GM18507 (cell line): Measurements from ENCODE around the gene CMIP.

Source experiments
- DNase-seq: peaks from one replicate; pipeline ENCODE4 v3.0.0; 2011; ENCODE audit warnings: low read depth; ENCODE audit not compliant: insufficient read length; ENCODE audit errors: extremely low spot score
- FAIRE-seq: peaks from 2 replicates; lab custom pipeline; 2011; peaks lifted over from hg19 to GRCh38; lab: Jason Lieb, UNC

CMIP gene

GRCh38 chr16:81651758-81652718 is 207.4 kb downstream of the CMIP start:
- DNase-seq = no peak
- FAIRE-seq = no peak

GRCh38 chr16:81652798-81653505 is 208.3 kb downstream of the CMIP start:
- FAIRE-seq = peak; percentile 42
- DNase-seq = peak; percentile 29

DNA sequence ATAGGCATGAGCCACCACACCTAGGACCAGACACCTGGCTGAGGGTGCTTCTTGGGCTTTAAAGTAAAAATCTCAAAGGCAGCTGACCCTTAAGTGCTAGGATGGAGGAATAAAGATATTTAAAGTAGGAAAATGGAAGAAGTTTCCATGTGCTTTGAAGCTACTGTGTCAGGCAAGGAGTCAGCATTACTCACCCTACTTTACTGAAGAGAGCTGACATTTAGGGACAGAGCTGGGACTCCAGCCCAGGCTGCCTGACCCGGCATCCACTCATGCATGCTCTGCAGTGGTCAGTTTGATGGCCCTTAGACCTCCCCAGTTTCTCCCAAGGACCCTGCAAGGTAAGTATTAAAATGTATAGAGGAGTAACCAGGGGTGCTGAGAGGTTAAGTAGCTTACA is 209.7 kb downstream of the CMIP start:
- DNase-seq (no peak), FAIRE-seq (no peak)

- DNase-seq (no peak), FAIRE-seq (no peak)
These were observed 211.0 kb downstream of the CMIP start for GRCh38 chr16:81655469-81656162.

GRCh38 chr16:81657224-81657623 is 212.6 kb downstream of the CMIP start:
- FAIRE-seq (peak; percentile 60), DNase-seq (peak; percentile 45)

DNA sequence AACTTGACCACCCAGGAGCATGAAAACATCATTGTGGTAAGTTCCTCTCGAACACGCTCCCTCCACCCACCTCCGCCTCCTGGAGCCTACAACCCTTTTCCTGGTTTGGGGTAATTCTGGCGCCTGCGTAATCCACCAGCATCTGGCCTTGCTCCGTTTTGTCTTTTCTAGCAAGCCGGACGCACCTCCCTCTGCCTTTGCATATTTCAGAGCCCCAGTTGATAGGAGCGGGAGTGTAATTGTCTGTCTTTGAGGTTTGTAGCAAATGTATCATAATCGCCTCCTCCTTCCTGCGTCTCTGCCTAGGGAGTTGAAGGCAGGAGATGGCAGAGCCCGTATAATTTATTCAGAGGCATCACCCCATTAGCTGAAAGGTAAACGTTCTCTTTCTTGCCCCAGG is 213.2 kb downstream of the CMIP start:
- FAIRE-seq = no peak
- no peak for DNase-seq

GRCh38 chr16:81658373-81658772 is 213.8 kb downstream of the CMIP start:
- FAIRE-seq = no peak

GRCh38 chr16:81659249-81659648 is 214.6 kb downstream of the CMIP start:
- DNase-seq (no peak), FAIRE-seq (no peak)

More at GRCh38 chr16:81658373-81658772, 213.8 kb downstream of the CMIP start:
- DNase-seq = no peak

DNA sequence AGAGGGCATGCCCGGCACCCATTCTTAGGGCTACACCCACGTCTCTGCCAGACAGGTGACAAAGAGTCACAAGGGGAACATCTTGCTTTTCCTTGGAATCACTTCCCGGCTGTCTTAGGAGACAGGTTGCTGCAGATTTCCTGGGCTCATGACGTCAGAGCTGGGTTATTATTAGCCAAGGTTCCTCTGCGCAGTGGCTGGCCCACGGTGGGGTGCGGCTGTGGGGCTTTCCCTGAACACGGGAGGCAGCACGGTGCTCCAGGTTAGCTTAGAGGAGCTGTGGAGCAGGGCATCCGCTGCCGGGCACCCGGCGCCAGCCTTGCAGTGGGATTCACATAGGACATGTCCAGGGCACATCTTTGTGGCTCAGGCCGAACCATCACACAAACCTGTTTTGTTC is 216.5 kb downstream of the CMIP start:
- FAIRE-seq (no peak), DNase-seq (no peak)

GRCh38 chr16:81664153-81664552 is 219.5 kb downstream of the CMIP start:
- DNase-seq (no peak), FAIRE-seq (no peak)

GRCh38 chr16:81665588-81665987 is 221.0 kb downstream of the CMIP start:
- no peak for DNase-seq
- FAIRE-seq = no peak

DNA sequence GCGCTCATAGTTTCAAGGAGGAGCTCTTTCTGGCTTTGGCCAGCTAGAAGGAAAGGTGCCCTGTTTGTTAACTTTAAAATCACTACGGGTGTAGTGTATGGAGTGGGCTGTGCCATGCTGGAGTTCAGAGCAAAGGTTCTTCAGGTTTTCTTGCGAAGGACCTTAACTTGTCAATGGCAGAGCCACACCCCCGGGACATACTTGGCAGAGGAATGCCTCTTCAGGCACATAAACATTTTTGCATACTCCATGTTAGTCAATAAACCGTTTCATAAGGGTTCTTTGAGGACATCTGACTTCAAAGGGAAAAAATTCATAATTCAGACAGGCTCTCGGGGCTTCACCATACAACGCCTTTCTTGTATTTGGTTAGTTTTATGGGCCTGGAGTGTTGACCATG is 221.5 kb downstream of the CMIP start:
- FAIRE-seq (no peak), DNase-seq (no peak)

GRCh38 chr16:81668243-81669097 is 223.9 kb downstream of the CMIP start:
- DNase-seq (no peak), FAIRE-seq (no peak)

GRCh38 chr16:81669473-81670350 is 225.1 kb downstream of the CMIP start:
- no peak for DNase-seq
- no peak for FAIRE-seq

DNA sequence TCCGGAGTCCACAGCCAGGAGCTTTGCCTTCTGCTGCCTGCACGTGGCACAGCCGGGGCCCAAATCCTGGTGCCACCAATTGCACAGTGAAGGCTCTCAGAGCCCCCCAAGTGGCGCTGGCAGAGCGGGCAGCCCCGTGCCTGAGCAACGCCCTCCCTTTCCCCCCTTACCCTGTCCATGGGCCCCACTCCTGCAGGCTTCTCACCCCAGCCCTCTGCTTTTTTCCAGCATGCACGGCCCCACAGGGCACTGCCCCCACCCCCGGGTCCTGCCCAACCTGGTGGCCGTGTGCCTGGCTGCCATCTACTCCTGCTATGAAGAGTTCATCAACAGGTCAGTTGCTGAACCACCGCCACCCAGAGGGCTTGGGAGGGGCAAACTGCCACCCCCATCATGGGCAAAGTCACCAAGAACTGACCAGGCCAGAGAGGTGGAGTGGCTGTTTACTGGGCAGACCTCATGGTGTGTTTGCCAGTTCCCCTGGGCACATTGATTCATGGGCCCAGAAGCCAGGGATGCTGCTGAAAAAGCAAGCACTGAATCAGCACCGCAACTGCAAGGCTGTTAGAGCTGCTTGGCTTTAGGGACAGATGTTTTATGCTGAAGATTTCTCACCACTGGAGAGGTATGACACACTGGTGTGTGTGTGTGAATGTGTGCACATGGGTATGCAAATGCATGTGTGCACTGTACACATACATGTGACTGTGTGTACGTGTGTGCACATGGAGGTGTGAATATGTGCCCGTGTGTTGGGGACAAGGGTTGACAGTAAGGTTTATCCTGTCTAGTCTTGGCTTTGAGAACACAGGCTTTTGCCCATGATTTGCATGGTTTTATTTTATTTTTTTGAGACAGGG is 227.4 kb downstream of the CMIP start:
- FAIRE-seq = no peak
- no peak for DNase-seq

DNA sequence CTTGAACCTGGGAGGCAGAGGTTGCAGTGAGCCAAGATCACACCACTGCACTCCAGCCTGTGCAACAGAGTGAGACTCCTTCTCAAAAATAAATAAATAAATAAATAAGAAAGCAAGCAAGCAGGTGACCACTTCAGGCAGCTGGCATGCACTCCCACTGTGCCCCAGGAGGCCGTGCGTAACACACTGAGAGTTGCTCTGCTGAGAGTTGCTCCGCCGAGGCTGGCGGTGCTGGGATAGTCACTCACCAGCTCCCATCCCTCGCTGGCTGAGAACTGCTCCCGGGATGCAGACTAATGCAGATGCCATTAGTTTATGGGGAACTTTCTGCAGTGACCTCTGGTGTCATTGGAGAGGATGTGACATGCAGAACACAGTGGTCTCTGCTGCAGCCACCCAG is 228.8 kb downstream of the CMIP start:
- no peak for DNase-seq
- no peak for FAIRE-seq

GRCh38 chr16:81675662-81676061 is 231.1 kb downstream of the CMIP start:
- no peak for FAIRE-seq
- DNase-seq = no peak
